Skeletal muscle cell (primary cell): Measurements from ENCODE around the gene PLCE1.
"Not testable (repeated sequence)": the region's sequence is repeated elsewhere in the genome, so short reads cannot be mapped to it uniquely, and the experiment has no call there.

Experiments used
- DNase-seq: peaks from one replicate; pipeline ENCODE4 v3.0.0-alpha.2; 2010; ENCODE audit warnings: low read depth
- H3K4me3 ChIP-seq: 2 replicates; pipeline ENCODE4 v1.5.1; 2011; ENCODE audit warnings: low read depth, mild to moderate bottlenecking, control low read depth, low read length, moderate library complexity

Gene PLCE1

DNA sequence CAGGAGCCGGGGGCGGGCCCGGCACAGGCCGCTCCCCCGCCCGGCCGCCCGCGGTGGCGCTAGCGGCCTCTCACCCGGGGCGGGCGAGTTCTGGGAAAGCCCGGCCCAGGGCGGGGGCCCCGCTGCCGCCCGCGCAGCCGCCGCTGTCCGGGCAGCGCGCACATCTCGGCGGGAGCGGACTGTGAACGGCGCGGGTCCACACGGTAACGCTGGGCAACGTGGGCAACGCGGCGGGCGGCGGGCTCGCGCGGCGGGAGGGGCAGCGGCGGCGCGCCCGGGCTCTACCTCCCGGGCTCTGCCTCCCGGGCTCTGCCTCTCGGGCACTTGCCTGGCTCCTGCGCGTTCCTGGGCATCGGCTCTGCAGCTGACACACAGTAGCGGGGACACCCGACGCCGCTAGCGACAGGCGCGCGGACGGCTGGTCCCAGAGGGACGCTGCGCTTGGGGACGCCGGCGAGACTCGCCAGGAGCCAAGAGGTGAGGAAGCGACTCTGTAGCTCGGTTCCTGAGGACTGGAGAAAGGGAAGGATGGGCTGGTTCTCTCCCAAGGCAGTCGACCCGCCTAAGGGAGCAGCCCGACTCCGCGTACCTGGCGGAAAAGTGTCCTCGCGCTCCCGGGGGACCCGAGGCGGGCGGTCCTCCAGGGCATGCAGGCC lies at the start of gene PLCE1:
TSS of gene PLCE1 (plus strand) at position 150 of the 656 bp plus-strand sequence. CDS start 37,116 bp downstream, outside the sequence.
- H3K4me3 ChIP-seq = peak within 1 kb of the TSS; percentile 77
- DNase-seq = no peak

- no peak overlapping the region for H3K4me3 ChIP-seq
- DNase-seq = no peak
Measured at GRCh38 chr10:93945819-93946218, 47.9 kb upstream of the PLCE1 start.

GRCh38 chr10:93947055-93947454 lies 46.7 kb upstream of the PLCE1 start:
- H3K4me3 ChIP-seq = no peak overlapping the region

DNA sequence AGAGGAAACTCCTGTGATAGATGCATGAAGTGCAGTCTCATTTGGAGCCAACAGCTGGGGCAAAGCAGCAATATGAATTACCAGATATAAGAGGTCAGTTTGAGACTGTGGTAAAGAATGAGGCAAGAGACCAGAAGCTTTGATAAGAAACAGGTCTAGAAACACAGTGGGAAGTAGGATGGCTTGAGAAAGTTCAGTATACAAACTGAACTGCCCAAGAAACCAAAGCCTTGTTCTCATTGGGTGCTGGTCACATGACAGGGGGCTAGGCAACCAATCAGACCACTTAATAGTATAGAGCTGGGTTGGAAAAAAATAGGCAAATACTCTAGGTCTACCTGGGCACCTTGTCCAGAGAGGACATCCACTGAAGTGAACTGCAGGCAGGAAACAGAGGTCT lies 46.2 kb upstream of the PLCE1 start:
- no peak overlapping the region for H3K4me3 ChIP-seq
- DNase-seq = no peak

More at GRCh38 chr10:93947055-93947454, 46.7 kb upstream of the PLCE1 start:
- peak; percentile 52 for DNase-seq

DNA sequence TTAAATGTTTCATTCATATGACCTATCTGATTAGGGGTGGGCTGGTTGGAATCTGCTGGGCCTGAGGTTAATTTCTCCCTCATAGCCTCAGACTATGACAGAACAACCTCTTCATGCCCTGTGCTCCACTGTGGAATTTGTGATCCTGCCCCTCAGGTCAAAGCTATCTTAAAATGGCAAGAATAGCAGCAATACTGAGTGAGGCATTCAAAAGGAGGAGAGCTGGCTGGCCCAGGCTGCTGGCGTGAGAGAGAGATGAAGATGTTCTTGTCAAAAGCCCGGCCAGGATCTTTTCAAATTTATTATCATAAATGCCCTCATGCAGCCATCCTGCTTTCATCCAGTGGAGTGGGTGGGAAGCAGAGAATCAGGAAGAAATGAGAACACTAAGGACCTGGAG lies 41.8 kb upstream of the PLCE1 start:
- H3K4me3 ChIP-seq = no peak overlapping the region
- no peak for DNase-seq

GRCh38 chr10:93954299-93954698 lies 39.4 kb upstream of the PLCE1 start:
- no peak for DNase-seq
- no peak overlapping the region for H3K4me3 ChIP-seq

DNA sequence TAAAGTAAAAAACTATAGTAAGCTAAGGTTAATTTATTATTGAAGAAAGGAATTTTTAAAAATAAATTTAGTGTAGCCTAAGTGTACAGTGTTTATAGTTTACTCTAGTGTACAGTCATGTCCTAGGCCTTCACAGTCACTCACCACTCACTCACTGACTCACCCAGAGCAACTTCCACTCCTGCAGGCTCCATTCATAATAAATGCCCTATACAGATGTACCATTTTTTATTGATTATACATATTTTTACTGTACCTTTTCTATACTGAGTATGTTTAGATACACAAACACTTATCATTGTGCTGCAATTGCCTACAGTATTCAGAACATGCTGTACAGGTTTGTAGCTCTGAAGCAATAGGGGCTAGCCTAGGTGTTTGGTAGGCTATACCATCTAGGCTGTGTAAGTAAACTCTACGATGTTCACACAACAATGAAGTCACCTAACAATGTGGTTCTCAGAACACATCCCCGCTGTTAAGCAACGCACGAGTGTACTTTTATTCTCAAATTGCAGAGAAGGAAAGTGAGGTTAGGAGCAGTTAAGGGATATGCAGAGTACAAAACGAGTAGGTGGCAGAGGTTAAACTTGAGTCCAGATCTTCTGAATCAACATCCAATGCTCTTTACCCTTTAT lies 38.9 kb upstream of the PLCE1 start:
- peak; percentile 34 for DNase-seq
- no peak overlapping the region for H3K4me3 ChIP-seq

GRCh38 chr10:93958834-93959233 lies 34.9 kb upstream of the PLCE1 start:
- H3K4me3 ChIP-seq = no peak overlapping the region
- no peak for DNase-seq

DNA sequence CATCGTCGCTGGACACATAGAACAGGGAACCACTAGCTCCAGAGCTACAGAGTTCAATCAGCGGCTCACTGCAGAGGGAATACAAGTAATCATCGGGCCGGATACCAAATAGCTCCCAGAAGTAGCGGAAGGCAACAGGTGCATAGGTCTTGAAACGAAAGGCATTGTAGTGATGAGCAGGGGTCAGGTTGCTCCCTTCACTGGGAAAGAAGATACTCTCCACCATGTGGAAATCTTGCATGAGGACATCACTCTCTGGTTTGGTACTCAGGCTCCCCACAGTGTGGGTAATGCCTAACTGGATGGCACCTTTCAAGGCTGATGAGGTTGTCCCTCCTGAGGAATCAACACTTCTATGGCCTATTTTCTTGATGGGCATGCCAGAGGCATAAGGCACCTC lies 32.7 kb upstream of the PLCE1 start:
- not testable (repeated sequence) for DNase-seq, H3K4me3 ChIP-seq

DNA sequence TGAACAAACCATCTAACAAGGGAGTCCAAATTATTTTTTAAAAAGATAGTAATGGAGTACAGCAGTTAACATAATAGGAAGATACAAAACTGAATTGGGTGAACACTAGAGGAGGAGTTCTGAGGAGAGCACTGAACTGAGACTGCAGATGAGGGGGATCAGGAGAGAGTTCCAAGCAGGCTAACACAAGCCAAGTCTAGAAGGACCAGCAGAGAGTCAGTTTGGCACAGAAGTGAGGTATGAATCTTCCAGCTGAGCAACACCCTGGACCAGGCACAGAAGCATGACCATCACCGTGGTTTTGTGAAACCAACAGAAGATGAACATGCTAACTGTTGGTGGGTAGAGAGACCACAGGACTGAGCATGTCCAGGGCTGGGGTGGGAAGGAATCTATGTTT lies 30.8 kb upstream of the PLCE1 start:
- no peak overlapping the region for H3K4me3 ChIP-seq
- DNase-seq = no peak

DNA sequence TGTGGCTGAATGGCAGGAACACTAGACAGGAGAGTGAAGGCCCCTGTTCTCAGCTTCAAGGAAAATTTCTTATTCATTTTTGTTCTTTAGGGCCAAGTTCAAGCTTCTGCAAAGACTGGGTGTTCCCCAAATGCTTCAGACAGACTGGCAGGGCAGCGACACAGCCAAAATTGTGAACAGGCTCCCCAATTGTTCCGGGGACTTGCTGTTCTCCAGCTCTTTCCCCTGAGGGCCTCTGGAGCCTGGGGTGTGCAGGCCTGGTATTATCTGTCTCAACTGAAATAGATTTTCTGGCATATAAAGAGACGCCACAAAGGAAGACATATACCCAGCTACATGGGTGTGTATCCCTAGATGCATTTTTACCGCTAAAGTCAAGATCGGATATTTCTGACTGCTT lies 30.3 kb upstream of the PLCE1 start:
- DNase-seq = no peak
- H3K4me3 ChIP-seq = no peak overlapping the region

GRCh38 chr10:93965911-93966310 lies 27.8 kb upstream of the PLCE1 start:
- no peak overlapping the region for H3K4me3 ChIP-seq
- DNase-seq = no peak

GRCh38 chr10:93967756-93968155 lies 26.0 kb upstream of the PLCE1 start:
- no peak for DNase-seq
- H3K4me3 ChIP-seq = no peak overlapping the region

- no peak overlapping the region for H3K4me3 ChIP-seq
- no peak for DNase-seq
Measured at GRCh38 chr10:93968540-93968945, 25.2 kb upstream of the PLCE1 start.

DNA sequence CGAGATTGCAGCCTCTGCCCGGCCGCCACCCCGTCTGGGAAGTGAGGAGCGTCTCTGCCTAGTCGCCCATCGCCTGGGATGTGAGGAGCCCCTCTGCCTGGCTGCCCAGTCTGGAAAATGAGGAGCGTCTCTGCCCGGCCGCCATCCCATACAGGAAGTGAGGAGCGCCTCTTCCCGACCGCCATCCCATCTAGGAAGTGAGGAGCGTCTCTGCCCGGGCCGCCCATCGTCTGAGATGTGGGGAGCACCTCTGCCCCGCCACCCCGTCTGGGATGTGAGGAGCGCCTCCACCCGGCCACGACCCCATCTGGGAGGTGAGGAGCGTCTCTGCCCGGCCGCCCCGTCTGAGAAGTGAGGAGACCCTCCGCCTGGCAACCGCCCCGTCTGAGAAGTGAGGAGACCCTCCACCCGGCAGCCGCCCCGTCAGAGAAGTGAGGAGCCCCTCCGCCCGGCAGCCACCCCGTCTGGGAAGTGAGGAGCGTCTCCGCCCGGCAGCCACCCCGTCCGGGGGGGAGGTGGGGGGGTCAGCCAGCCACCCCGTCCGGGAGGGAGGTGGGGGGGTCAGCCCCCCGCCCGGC lies 23.2 kb upstream of the PLCE1 start:
- DNase-seq, H3K4me3 ChIP-seq: not testable (repeated sequence)

- no peak for DNase-seq
- no peak overlapping the region for H3K4me3 ChIP-seq
Measured at GRCh38 chr10:93973748-93974445, 19.8 kb upstream of the PLCE1 start.

DNA sequence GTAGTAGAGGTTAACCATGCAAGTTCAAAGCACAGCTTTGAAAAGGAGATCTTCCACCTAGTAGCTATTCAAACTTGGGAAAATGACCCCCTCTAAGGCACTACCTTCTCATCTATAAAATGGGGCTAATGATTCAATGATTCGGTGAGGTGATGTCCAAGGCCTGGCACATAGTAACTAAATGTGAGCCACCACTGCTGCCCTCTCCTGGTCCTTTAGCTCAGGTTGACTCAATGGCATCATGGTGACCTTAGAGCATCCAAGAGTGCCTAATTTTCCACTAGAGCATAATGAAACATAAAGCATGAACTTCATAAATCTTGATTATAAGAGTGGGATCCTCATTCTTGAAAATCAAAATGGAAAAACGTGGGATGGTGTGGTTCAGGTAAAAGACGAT lies 16.3 kb upstream of the PLCE1 start:
- H3K4me3 ChIP-seq = no peak overlapping the region
- no peak for DNase-seq

- no peak for DNase-seq
- H3K4me3 ChIP-seq = no peak overlapping the region
Measured at GRCh38 chr10:93980486-93980885, 13.2 kb upstream of the PLCE1 start.

- DNase-seq = no peak
- H3K4me3 ChIP-seq = no peak overlapping the region
Measured at GRCh38 chr10:93991114-93991513, 2.6 kb upstream of the PLCE1 start.

DNA sequence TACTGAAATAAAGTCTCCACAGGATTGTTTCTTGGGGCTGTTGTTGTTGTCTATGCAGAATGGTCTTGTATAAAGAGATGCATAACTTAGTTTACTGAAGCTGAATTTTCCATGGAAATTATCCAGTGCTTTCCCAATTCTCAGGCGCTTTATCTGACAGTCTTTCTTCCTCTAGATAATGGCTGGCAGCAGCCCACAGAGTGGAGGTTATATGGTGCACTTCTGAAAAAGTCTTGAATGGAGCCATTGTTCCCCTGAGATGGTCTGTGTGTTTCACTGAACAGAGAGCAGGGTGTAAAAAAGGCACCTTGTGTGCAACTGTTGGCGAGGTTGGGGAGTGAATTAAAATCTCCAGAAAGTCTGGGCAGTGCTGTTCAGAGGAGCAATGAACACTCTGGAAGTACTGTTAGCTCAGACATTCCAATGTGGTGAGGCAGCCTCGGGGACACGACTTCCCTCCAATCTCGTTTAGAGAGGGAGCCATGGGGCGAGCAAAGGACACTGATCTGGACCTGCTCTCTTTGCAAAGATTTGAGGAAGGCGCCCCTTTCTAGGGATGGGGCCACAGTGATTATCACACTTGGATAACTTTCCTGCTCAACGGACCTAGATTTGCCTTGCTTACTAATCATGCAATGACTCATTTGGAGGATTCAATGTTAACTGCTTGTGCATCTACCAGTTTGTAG lies 2.0 kb upstream of the PLCE1 start:
- no peak overlapping the region for H3K4me3 ChIP-seq
- no peak for DNase-seq
